GM06990 (cell line): Measurements from ENCODE around the gene FBXW5.

ENCODE experiments used
- DNase-seq: peaks from one replicate; pipeline ENCODE4 v3.0.0-alpha.2; 2011; ENCODE audit not compliant: insufficient read length; ENCODE audit errors: extremely low read depth
- H3K27me3 ChIP-seq: replicated peaks from 2 replicates; pipeline ENCODE4 v1.6.0; 2011; ENCODE audit warnings: low read length; ENCODE audit not compliant: control insufficient read depth, insufficient read depth
- H3K36me3 ChIP-seq: 2 replicates; pipeline ENCODE4 v1.5.1; 2011; ENCODE audit warnings: low read length; ENCODE audit not compliant: control insufficient read depth, insufficient read depth
- H3K4me3 ChIP-seq: replicated peaks from 2 replicates; pipeline ENCODE4 v1.5.1; 2011; ENCODE audit warnings: low read depth, mild to moderate bottlenecking, control low read depth, low read length
- TF ChIP-seq, protein P1 (sequence below): IDR thresholded peaks from 2 replicates; pipeline ENCODE4 v1.5.1; 2011; ENCODE audit warnings: low read length, control low read depth, mild to moderate bottlenecking, inconsistent platforms; ENCODE audit not compliant: insufficient read depth, poor library complexity, severe bottlenecking

Gene FBXW5

GRCh38 chr9:136901516-136902258 is 42.9 kb downstream of the FBXW5 start:
- no peaks in the 10 kb centered on the region for H3K27me3 ChIP-seq
- DNase-seq, result peak; percentile 81
- peak overlapping the region; percentile 27 for H3K4me3 ChIP-seq
- TF ChIP-seq, protein P1, sequence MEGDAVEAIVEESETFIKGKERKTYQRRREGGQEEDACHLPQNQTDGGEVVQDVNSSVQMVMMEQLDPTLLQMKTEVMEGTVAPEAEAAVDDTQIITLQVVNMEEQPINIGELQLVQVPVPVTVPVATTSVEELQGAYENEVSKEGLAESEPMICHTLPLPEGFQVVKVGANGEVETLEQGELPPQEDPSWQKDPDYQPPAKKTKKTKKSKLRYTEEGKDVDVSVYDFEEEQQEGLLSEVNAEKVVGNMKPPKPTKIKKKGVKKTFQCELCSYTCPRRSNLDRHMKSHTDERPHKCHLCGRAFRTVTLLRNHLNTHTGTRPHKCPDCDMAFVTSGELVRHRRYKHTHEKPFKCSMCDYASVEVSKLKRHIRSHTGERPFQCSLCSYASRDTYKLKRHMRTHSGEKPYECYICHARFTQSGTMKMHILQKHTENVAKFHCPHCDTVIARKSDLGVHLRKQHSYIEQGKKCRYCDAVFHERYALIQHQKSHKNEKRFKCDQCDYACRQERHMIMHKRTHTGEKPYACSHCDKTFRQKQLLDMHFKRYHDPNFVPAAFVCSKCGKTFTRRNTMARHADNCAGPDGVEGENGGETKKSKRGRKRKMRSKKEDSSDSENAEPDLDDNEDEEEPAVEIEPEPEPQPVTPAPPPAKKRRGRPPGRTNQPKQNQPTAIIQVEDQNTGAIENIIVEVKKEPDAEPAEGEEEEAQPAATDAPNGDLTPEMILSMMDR, result no peak
- peaks cover 21% of the 10 kb centered on the region for H3K36me3 ChIP-seq

- TF ChIP-seq, protein P1, result no peak
- H3K27me3 ChIP-seq, result no peaks in the 10 kb centered on the region
- H3K4me3 ChIP-seq, result no peak overlapping the region
- DNase-seq, result no peak
- H3K36me3 ChIP-seq, result peaks cover 16% of the 10 kb centered on the region
Measured at GRCh38 chr9:136900988-136901515, 43.5 kb downstream of the FBXW5 start.

- Histone ChIP-seq H3K27me3 (no peaks in the 10 kb centered on the region), H3K36me3 (peaks cover 14% of the 10 kb centered on the region), H3K4me3 (no peak overlapping the region)
- TF ChIP-seq, protein P1, result no peak
- no peak for DNase-seq
Measured at GRCh38 chr9:136900556-136900955, 44.0 kb downstream of the FBXW5 start.

GRCh38 chr9:136899196-136899595 is 45.3 kb downstream of the FBXW5 start:
- peaks cover 15% of the 10 kb centered on the region for H3K36me3 ChIP-seq
- peak; percentile 71 for DNase-seq
- no peak overlapping the region for H3K4me3 ChIP-seq
- H3K27me3 ChIP-seq, result no peaks in the 10 kb centered on the region
- TF ChIP-seq, protein P1, result peak; percentile 56

DNA sequence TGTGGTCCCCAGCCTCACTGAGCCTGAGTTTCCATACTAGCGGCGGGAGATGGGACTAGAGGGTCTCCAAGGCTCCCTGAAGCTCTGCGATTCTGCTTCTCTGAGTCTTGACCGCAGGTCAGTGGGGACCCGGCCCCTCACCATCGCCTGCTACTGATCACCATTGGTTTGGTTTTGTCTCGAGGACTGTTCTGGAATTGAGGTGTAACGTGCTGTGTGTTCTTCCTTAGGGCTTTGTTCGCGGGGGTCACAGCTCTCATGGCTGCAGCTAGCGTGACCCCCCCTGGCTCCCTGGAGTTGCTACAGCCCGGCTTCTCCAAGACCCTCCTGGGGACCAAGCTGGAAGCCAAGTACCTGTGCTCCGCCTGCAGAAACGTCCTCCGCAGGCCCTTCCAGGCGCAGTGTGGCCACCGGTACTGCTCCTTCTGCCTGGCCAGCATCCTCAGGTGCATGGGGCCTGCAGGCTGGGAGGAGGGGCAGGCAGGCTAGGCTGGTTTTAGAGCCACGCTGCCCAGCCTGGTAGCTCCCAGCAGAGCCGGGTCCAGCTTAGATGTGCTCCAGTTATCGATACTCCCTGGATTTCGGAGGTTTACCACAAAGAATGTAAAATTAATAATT is 45.9 kb downstream of the FBXW5 start:
- Histone ChIP-seq H3K36me3 (peaks cover 15% of the 10 kb centered on the region), H3K27me3 (no peaks in the 10 kb centered on the region), H3K4me3 (no peak overlapping the region)
- no peak for DNase-seq
- TF ChIP-seq, protein P1, result no peak
